SU-DHL-6 (cell line): ENCODE results near the gene COCH.

Source experiments
- H2AFZ ChIP-seq: fragments of 200-600 bp; sonication (generic); 2 replicates; pipeline ENCODE4 v1.6.1; 2014; ENCODE audit warnings: low read depth, mild to moderate bottlenecking, moderate library complexity, mixed read lengths, antibody characterized with exemption, low read length; ENCODE audit not compliant: severe bottlenecking
- H3F3A ChIP-seq: fragments of 200-600 bp; shearing (Covaris generic); 2 replicates; pipeline ENCODE4 v1.6.0; 2016; ENCODE audit warnings: antibody characterized with exemption, mild to moderate bottlenecking; ENCODE audit not compliant: insufficient read depth
- H3K27ac ChIP-seq: fragments of 200-600 bp; sonication (generic); 2 replicates; pipeline ENCODE4 v1.5.1; 2016; ENCODE audit warnings: low read depth, mild to moderate bottlenecking, low read length, moderate library complexity, mixed read lengths
- H3K27me3 ChIP-seq: fragments of 200-600 bp; sonication (generic), shearing (Covaris generic); 2 replicates; pipeline ENCODE4 v1.6.0; 2014; ENCODE audit warnings: mild to moderate bottlenecking, low read length
- H3K36me3 ChIP-seq: fragments of 200-600 bp; sonication (generic); 2 replicates; pipeline ENCODE4 v1.6.1; 2014; ENCODE audit warnings: mild to moderate bottlenecking, low read length, mixed read lengths
- H3K4me2 ChIP-seq: fragments of 300-600, 200-600 bp; shearing (Covaris generic), sonication (generic); 2 replicates; pipeline ENCODE4 v1.6.0; 2014; ENCODE audit warnings: low read length, low read depth, mild to moderate bottlenecking; ENCODE audit not compliant: poor library complexity, severe bottlenecking
- H3K4me3 ChIP-seq: fragments of 200-600 bp; sonication (generic); 2 replicates; pipeline ENCODE4 v1.5.1; 2014; ENCODE audit warnings: antibody characterized with exemption, low read length, mild to moderate bottlenecking, mixed read lengths; ENCODE audit not compliant: insufficient read depth, poor library complexity, severe bottlenecking
- H3K79me2 ChIP-seq: fragments of 200-600 bp; sonication (generic); 2 replicates; pipeline ENCODE4 v1.6.1; 2014; ENCODE audit warnings: mild to moderate bottlenecking, low read length, moderate library complexity; ENCODE audit not compliant: insufficient read depth
- H3K9ac ChIP-seq: fragments of 200-600 bp; sonication (generic); 2 replicates; pipeline ENCODE4 v1.7.0; 2014; ENCODE audit warnings: mild to moderate bottlenecking, low read length
- H3K9me2 ChIP-seq: fragments of 200-600 bp; sonication (generic); replicated peaks from 2 replicates; pipeline ENCODE4 v1.6.1; 2014; ENCODE audit warnings: low read length; ENCODE audit not compliant: insufficient read depth
- H3K9me3 ChIP-seq: fragments of 200-600 bp; sonication (generic); 2 replicates; pipeline ENCODE4 v1.6.1; 2014; ENCODE audit warnings: low read length, mixed read lengths; ENCODE audit not compliant: insufficient read depth
- H4K20me1 ChIP-seq: fragments of 200-600 bp; sonication (generic); 2 replicates; pipeline ENCODE4 v1.6.1; 2014; ENCODE audit warnings: low read depth, mild to moderate bottlenecking, antibody characterized with exemption, low read length, moderate library complexity, mixed read lengths
- EZH2phosphoT487 ChIP-seq: fragments of 200-600 bp; sonication (generic), shearing (Covaris generic); conservative IDR thresholded peaks from 2 replicates; pipeline ENCODE4 v1.6.1; 2018; ENCODE audit warnings: mild to moderate bottlenecking, antibody characterized with exemption, low read length, moderate library complexity, mixed read lengths
- TF ChIP-seq, protein P1 (sequence below): fragments of 200-600 bp; sonication (generic); IDR thresholded peaks from one replicate; pipeline ENCODE4 v1.5.1; 2017; ENCODE audit warnings: antibody characterized with exemption, mild to moderate bottlenecking, low read length, moderate library complexity; ENCODE audit not compliant: insufficient read depth, poor library complexity, severe bottlenecking

COCH gene

GRCh38 chr14:30882431-30882830 lies 8.1 kb downstream of the COCH start:
- no peaks in the 10 kb centered on the region for H3K9me2 ChIP-seq
- H2AFZ ChIP-seq: no peak overlapping the region
- no peaks in the 10 kb centered on the region for H4K20me1 ChIP-seq
- no peak overlapping the region for H3K4me2 ChIP-seq
- peaks cover 15% of the 10 kb centered on the region; the same call in 1 of the 2 replicates for H3K36me3 ChIP-seq
- no peaks in the 10 kb centered on the region; the same call in 1 of the 2 replicates for H3K79me2 ChIP-seq
- H3F3A ChIP-seq: 0 out of 2 replicates have a peak, but pooled peaks cover 5% of the 10 kb centered on the region
- H3K9ac ChIP-seq: no peak overlapping the region
- no peak for TF ChIP-seq EZH2phosphoT487
- TF ChIP-seq, protein P1, sequence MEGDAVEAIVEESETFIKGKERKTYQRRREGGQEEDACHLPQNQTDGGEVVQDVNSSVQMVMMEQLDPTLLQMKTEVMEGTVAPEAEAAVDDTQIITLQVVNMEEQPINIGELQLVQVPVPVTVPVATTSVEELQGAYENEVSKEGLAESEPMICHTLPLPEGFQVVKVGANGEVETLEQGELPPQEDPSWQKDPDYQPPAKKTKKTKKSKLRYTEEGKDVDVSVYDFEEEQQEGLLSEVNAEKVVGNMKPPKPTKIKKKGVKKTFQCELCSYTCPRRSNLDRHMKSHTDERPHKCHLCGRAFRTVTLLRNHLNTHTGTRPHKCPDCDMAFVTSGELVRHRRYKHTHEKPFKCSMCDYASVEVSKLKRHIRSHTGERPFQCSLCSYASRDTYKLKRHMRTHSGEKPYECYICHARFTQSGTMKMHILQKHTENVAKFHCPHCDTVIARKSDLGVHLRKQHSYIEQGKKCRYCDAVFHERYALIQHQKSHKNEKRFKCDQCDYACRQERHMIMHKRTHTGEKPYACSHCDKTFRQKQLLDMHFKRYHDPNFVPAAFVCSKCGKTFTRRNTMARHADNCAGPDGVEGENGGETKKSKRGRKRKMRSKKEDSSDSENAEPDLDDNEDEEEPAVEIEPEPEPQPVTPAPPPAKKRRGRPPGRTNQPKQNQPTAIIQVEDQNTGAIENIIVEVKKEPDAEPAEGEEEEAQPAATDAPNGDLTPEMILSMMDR: no peak
- H3K4me3 ChIP-seq: no peak overlapping the region
- no peaks in the 10 kb centered on the region for H3K27me3 ChIP-seq
- no peaks in the 10 kb centered on the region for H3K9me3 ChIP-seq
- H3K27ac ChIP-seq: no peak overlapping the region

GRCh38 chr14:30883508-30884294 lies 9.3 kb downstream of the COCH start:
- H4K20me1 ChIP-seq: no peaks in the 10 kb centered on the region
- no peak overlapping the region for H2AFZ ChIP-seq
- H3K4me3 ChIP-seq: no peak overlapping the region
- peaks cover 15% of the 10 kb centered on the region; the same call in 1 of the 2 replicates for H3K36me3 ChIP-seq
- H3K27me3 ChIP-seq: no peaks in the 10 kb centered on the region
- no peak overlapping the region for H3K9ac ChIP-seq
- H3K4me2 ChIP-seq: no peak overlapping the region
- H3K27ac ChIP-seq: no peak overlapping the region
- no peaks in the 10 kb centered on the region for H3K9me2 ChIP-seq
- H3K79me2 ChIP-seq: no peaks in the 10 kb centered on the region; the same call in 1 of the 2 replicates
- H3F3A ChIP-seq: 0 out of 2 replicates have a peak, but pooled peaks cover 5% of the 10 kb centered on the region
- TF ChIP-seq EZH2phosphoT487: no peak
- TF ChIP-seq, protein P1: no peak
- H3K9me3 ChIP-seq: no peaks in the 10 kb centered on the region

GRCh38 chr14:30884901-30885300 lies 10.5 kb downstream of the COCH start:
- Histone ChIP-seq H3K27ac (no peak overlapping the region), H4K20me1 (no peaks in the 10 kb centered on the region), H3K36me3 (peaks cover 14% of the 10 kb centered on the region), H3K9ac (no peak overlapping the region), H3F3A (0 out of 2 replicates have a peak, but pooled peaks cover 5% of the 10 kb centered on the region), H3K4me3 (no peak overlapping the region), H3K79me2 (no peaks in the 10 kb centered on the region), H2AFZ (no peak overlapping the region), H3K27me3 (no peaks in the 10 kb centered on the region), H3K9me3 (no peaks in the 10 kb centered on the region), H3K9me2 (no peaks in the 10 kb centered on the region), H3K4me2 (no peak overlapping the region)
- TF ChIP-seq, protein P1: no peak
- no peak for TF ChIP-seq EZH2phosphoT487
